Spleen (tissue), 11 donors: ENCODE results near the gene GARIN5B. TPM values are rescaled to one million over a fixed set of nuclear protein-coding genes. Genes with fewer than 3 reads are reported as not detected.

ENCODE experiments used
- DNase-seq: peaks from one replicate; pipeline ENCODE4 v3.0.0-alpha.2; 2020
- H3K27ac ChIP-seq, 8 donors: fragments of 200-600 bp; sonication (generic) in 7 of 8; 1 replicate in 4 of 8; 2 replicates in 4 of 8; pipeline versions ENCODE4 v1.5.0 to v1.8.0; 2016 to 2021; ENCODE audit warnings: inconsistent platforms in 4 of 8, mild to moderate bottlenecking in 4 of 8, moderate library complexity in 1 of 8
- H3K27me3 ChIP-seq, 7 donors: fragments of 200-600 bp; sonication (generic) in 6 of 7; replicated peaks in 1 of 7; 1 replicate in 4 of 7; 2 replicates in 3 of 7; pipeline versions ENCODE4 v1.5.0 to v1.8.0; 2016 to 2021; ENCODE audit warnings: inconsistent platforms in 3 of 7, mild to moderate bottlenecking in 1 of 7
- H3K36me3 ChIP-seq, 6 donors: fragments of 200-600 bp; sonication (generic) in 5 of 6; 1 replicate in 4 of 6; 2 replicates in 2 of 6; pipeline versions ENCODE4 v1.5.0 to v1.8.0; 2016 to 2021; ENCODE audit warnings: inconsistent platforms in 2 of 6
- H3K4me1 ChIP-seq, 6 donors: fragments of 200-600 bp; sonication (generic) in 5 of 6; 1 replicate in 3 of 6; 2 replicates in 3 of 6; pipeline versions ENCODE4 v1.5.0 to v1.8.0; 2016 to 2021; ENCODE audit warnings: inconsistent platforms in 3 of 6
- H3K4me3 ChIP-seq, 8 donors: fragments of 200-600 bp; sonication (generic) in 7 of 8; 1 replicate in 4 of 8; 2 replicates in 4 of 8; pipeline versions ENCODE4 v1.5.0 to v1.8.0; 2016 to 2021; ENCODE audit warnings: inconsistent platforms in 4 of 8, mild to moderate bottlenecking in 4 of 8, moderate library complexity in 2 of 8
- H3K9me3 ChIP-seq, 8 donors: fragments of 200-600 bp; sonication (generic) in 7 of 8; 1 replicate in 4 of 8; 2 replicates in 4 of 8; pipeline versions ENCODE4 v1.5.0 to v1.8.0; 2016 to 2021; ENCODE audit warnings: inconsistent platforms in 4 of 8
- POLR2A ChIP-seq, 3 donors: fragments of 450-650 bp; IDR thresholded peaks; one replicate each; pipeline ENCODE4 v1.5.1; 2017; ENCODE audit warnings: antibody characterized with exemption in 3 of 3, mild to moderate bottlenecking in 1 of 3
- POLR2AphosphoS5 ChIP-seq, 3 donors: sonication (generic); formaldehyde crosslinking; IDR thresholded peaks; one replicate each; pipeline ENCODE4 v1.5.1; 2017; ENCODE audit warnings: antibody characterized with exemption in 3 of 3
- WGBS, 5 donors: extraction: QIAGEN DNeasy Blood & Tissue Kit in 3 of 5; methylation state at CpG; one replicate each; pipeline versions ENCODE4 v1.1.5 to v1.1.7; 2013 to 2018; 5-methylcytosine and 5-hydroxymethylcytosine counted together
- intact Hi-C: fragments of 100-400 bp; cut with DNase I; formaldehyde crosslinking; loops from one replicate; pipeline ENCODE4 v1.15.0; 2023; ENCODE audit warnings: low total_unique reads
- polyA plus RNA-seq, 3 donors: library from polyadenylated mRNA; stranded (reverse); fragments of 200-250 nt; gene quantifications; one replicate each; pipeline ENCODE4 v1.2.1, GENCODE V29; 2013
- total RNA-seq, 7 donors: library from RNA; depleted of rRNA in 3 of 7; stranded (reverse); fragments of >200 nt in 3 of 7; fragmentation: NEBNext Ultra II Directional in 4 of 7; extraction: Animal tissue kit (Norgen Biotek cat#: 25700) in 4 of 7; gene quantifications; one replicate each; pipeline versions ENCODE4 v1.1.0 to v1.2.1, GENCODE V29; 2016 to 2021
- TF ChIP-seq, protein P1 (sequence below), 11 experiments: fragments of 200-600 bp in 7 of 11; fragments of 450-650 bp in 4 of 11; sonication (generic) in 4 of 11; IDR thresholded peaks in 8 of 11; conservative IDR thresholded peaks in 3 of 11; 1 replicate in 7 of 11; 2 replicates in 4 of 11; pipeline versions ENCODE4 v1.4.0 to v1.8.0; 2016 to 2021; ENCODE audit warnings: antibody characterized with exemption in 11 of 11, inconsistent platforms in 4 of 11, mild to moderate bottlenecking in 1 of 11
- donor health status: healthy with polysubstance abuse.
- donor health status: DM: no; HTN: no; CAD: no; lungs with moderate emphysema.
- donor health status: DM: no; HTN: no; CAD: no.
- donor health status: Bipolar disorder and iron deficiency.
- donor health status: healthy.
- donor health status: DM: no; HTN: no; CAD: no.
- donor health status: DM: yes; HTN: yes; CAD: no.

GARIN5B gene
- total and polyA plus RNA-seq, 10 donors: not detected

DNA sequence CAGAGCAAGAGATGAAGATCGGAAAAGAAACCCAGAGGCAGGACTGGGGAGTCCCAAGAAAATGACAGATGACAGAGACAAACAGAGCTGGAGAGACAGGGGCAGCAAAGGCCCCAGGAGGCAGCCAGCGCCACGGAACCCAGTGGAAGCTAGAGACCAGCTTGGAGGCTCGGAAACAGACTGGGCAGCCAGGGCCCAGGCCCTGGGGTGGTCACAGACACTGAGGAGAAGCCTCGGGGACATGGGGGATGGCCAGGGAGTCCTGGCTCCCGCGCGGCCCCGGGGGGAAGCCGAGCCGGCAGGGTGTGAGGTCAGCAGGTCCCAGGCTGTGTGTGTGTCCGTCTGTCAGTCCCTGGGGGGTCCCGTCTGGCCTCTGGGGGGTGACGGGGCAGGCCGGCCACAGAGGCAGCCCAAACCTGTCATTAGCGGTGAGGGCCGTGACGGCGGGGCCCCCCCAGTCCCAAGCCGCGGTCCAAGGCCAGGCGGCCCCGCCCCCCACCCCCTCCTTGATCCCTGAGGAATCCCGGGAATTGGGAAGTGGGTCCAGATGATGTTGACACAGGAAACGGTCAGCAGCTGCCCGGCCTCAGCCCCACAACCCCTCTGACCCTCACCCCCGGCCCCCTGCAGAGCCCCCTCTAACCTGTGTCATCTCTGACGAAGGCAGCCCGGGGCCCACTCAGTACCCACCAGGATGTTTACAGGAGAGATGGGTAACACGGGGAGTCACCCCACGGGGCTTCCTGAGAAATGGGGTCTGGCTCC is 11.1 kb upstream of the GARIN5B start:
- intact Hi-C loops: no loop called here

DNA sequence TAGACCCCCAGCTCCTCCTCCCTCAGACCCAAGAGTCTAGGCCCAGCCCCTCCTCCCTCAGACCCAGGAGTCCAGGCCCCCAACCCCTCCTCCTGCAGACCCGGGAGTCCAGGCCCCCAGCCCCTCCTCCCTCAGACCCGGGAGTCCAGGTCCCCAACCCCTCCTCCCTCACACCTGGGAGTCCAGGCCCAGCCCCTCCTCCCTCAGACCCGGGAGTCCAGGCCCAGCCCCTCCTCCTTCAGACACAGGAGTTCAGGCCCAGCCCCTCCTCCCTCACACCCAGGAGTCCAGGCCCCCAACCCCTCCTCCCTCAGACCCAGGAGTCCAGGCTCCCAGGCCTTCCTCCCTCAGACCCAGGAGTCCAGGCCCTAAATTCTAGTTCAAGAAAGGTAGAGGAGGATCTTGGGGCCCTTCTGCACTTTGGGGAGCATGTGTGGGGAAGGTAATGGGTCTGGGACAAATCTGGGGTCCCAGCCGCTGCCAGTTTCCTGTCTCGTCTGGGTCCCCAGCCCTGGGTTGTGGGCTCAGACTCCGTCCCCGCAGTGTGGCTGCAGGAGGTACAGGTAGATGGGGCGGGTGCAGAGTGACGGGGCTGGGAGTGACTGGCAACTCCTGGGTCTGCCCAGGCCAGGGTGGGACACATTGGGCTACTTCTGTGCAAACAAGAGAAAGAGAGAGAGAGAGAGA is 10.4 kb upstream of the GARIN5B start:
- H3K36me3 ChIP-seq: no peaks in the 10 kb centered on the region
- H3K4me3 ChIP-seq: no peak overlapping the region
- TF ChIP-seq POLR2A (IDR thresholded peaks at IDR 0.05) (no peak), POLR2AphosphoS5 (IDR thresholded peaks at IDR 0.05) (no peak)
- WGBS, 5 donors: 45 to 68% (median 52%) methylated on average over 9 of the region's 9 CpGs
- H3K27me3 ChIP-seq: peaks cover 5 to 96% (median 73%) of the 10 kb centered on the region in 7 donors
- peaks cover 0 to 30% (median 17%) of the 10 kb centered on the region in 6 donors for H3K4me1 ChIP-seq
- intact Hi-C loops: no loop called here
- H3K9me3 ChIP-seq: no peaks in the 10 kb centered on the region
- DNase-seq: no peak
- H3K27ac ChIP-seq: no peak overlapping the region

More for the DNA sequence above, 11.1 kb upstream of the GARIN5B start:
- no peak for DNase-seq
- peaks cover 3 to 89% (median 66%) of the 10 kb centered on the region in 7 donors for H3K27me3 ChIP-seq
- H3K4me3 ChIP-seq: no peak overlapping the region
- no peaks in the 10 kb centered on the region for H3K9me3 ChIP-seq
- no peaks in the 10 kb centered on the region for H3K36me3 ChIP-seq
- TF ChIP-seq POLR2AphosphoS5 (IDR thresholded peaks at IDR 0.05): no peak
- TF ChIP-seq, protein P1, sequence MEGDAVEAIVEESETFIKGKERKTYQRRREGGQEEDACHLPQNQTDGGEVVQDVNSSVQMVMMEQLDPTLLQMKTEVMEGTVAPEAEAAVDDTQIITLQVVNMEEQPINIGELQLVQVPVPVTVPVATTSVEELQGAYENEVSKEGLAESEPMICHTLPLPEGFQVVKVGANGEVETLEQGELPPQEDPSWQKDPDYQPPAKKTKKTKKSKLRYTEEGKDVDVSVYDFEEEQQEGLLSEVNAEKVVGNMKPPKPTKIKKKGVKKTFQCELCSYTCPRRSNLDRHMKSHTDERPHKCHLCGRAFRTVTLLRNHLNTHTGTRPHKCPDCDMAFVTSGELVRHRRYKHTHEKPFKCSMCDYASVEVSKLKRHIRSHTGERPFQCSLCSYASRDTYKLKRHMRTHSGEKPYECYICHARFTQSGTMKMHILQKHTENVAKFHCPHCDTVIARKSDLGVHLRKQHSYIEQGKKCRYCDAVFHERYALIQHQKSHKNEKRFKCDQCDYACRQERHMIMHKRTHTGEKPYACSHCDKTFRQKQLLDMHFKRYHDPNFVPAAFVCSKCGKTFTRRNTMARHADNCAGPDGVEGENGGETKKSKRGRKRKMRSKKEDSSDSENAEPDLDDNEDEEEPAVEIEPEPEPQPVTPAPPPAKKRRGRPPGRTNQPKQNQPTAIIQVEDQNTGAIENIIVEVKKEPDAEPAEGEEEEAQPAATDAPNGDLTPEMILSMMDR (IDR thresholded peaks at IDR 0.05 in 8 of 11, conservative IDR thresholded peaks at IDR 0.05 in 3 of 11): no peak
- 18 to 37% (median 20%) methylated on average over 7 to 31 of the region's 31 CpGs for WGBS, 5 donors
- peaks cover 0 to 23% (median 11%) of the 10 kb centered on the region in 6 donors for H3K4me1 ChIP-seq
- H3K27ac ChIP-seq: no peak overlapping the region

DNA sequence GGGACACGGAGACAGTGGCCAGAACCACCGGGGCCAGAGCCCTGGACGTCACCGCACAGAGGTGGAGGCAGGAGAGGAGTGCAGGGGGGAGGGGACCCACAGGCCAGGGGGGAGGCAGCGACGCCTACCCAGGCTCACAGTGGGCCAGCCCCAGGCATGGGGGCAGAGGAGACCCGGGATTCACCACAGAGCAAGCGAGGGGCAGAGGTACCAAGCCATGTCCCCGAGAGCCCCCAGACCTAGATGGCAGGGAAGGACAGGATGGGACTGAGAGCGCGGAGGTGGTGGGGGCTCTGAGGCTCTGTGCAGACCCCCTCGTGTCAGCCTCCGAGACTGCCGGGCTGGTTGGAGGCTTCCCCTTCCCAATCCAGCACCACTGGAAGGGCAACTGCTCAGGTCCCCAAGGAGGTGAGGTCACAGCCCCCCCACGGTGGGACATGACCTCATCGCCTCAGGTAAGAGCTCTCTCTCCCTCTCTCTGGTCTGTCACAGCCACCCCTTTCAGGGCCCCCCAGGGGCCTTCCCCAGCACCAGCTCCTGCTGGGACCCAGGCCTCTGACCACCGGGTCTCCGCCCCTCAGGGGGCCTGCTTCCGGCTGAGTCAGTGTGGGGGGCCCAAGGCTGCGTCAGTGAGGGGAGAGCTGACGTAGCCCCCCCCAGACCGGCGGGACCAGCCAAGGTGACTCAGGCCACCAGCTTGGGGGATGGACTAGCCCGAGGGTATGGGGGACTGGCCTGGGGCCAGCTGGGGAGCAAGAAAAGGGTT is 9.4 kb upstream of the GARIN5B start:
- Histone ChIP-seq H3K27me3 (peaks cover 5 to 100% (median 75%) of the 10 kb centered on the region in 7 donors), H3K4me3 (no peak overlapping the region), H3K36me3 (no peaks in the 10 kb centered on the region), H3K4me1 (peaks cover 0 to 30% (median 17%) of the 10 kb centered on the region in 6 donors), H3K9me3 (no peaks in the 10 kb centered on the region), H3K27ac (no peak overlapping the region)
- 32 to 52% (median 38%) methylated on average over 15 to 24 of the region's 24 CpGs for WGBS, 5 donors
- intact Hi-C loops: no loop called here
- no peak for DNase-seq
- TF ChIP-seq POLR2A (IDR thresholded peaks at IDR 0.05) (no peak), POLR2AphosphoS5 (IDR thresholded peaks at IDR 0.05) (no peak)
- TF ChIP-seq, protein P1 (IDR thresholded peaks at IDR 0.05 in 8 of 11, conservative IDR thresholded peaks at IDR 0.05 in 3 of 11): no peak

DNA sequence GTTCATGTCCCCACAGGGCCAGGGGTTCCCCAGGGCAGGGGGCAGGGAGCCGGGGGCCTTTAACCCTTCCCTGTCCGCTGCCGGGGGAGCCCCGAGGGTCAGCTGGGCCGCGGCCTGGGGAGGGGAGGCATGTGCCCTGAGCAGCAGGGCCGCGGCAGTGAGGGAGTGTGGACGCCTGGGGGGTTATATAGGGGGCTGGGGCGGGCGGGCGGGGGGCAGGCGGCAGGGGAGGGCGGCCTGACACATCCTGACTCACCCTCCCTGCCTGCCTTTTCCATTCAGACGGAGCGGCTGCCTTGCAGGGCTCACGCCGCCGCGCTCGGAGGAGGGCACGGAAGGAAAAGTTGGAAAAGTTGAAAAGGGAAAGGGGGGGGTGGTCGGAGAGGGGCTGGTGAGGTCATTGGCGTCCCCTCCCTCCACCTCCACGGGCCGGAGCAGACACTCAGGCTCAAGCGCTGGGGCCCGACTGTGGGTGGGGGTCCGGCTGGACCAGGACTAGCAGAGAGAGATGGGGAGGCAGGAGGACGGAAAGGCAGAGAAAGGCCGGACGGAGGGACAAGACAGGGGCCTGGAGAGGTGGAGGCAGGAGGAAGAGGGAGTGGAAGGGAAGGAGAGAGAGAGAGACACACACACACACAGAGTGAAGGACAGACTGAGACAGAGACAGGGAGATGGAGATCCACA is 7.4 kb upstream of the GARIN5B start, which contains the start of gene IL11:
IL11 (minus strand) TSS at position 159 of the 684 bp plus-strand sequence; CDS start at position 6, 153 bp downstream.
- H3K36me3 ChIP-seq: no peaks in the 10 kb centered on the region
- WGBS, 5 donors: 7 to 17% (median 8%) methylated on average over 22 to 32 of the region's 32 CpGs
- H3K9me3 ChIP-seq: no peaks in the 10 kb centered on the region
- no peak within 1 kb of the TSS for H3K27ac ChIP-seq
- intact Hi-C loops: no loop called here
- H3K4me1 ChIP-seq: peaks cover 0 to 30% (median 17%) of the 10 kb centered on the region in 6 donors
- peaks cover 5 to 95% (median 62%) of the 10 kb centered on the region in 7 donors for H3K27me3 ChIP-seq
- TF ChIP-seq POLR2A (IDR thresholded peaks at IDR 0.05) (no peak), POLR2AphosphoS5 (IDR thresholded peaks at IDR 0.05) (no peak)
- TF ChIP-seq, protein P1 (IDR thresholded peaks at IDR 0.05 in 8 of 11, conservative IDR thresholded peaks at IDR 0.05 in 3 of 11): no peak
- no peak for DNase-seq
- H3K4me3 ChIP-seq: peak within 1 kb of the TSS in 6 of 8 donors; percentile 11 to 61 (median 23)
